Stimulated activated naive CD4-positive, alpha-beta T cell treated with Interleukin-2 at 50 U/mL for 16 hours (primary cell): ENCODE results near the gene PYROXD2.

Source experiments
- DNase-seq: peaks from one replicate; lab custom pipeline; 2025; lab: John Stamatoyannopoulos, UW

PYROXD2 gene

DNA sequence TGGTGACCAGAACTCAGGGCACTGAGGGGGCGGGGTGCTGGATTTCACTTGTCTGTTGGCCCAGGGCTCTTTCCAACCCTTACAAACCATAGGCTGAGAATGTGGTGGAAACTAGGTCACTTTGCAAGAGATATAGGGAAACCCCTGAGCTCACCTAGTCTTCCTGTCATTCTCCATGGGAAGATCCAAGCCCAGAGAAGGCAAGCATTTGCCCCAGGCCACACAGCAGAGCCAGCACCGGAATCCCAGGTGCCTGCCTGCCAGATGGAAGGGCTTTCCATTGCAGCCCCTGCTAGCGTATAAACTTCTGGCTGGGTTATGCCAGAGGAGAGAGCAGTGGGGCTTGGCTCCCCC is 427 bp downstream of the PYROXD2 start:
- DNase-seq = no peak

DNA sequence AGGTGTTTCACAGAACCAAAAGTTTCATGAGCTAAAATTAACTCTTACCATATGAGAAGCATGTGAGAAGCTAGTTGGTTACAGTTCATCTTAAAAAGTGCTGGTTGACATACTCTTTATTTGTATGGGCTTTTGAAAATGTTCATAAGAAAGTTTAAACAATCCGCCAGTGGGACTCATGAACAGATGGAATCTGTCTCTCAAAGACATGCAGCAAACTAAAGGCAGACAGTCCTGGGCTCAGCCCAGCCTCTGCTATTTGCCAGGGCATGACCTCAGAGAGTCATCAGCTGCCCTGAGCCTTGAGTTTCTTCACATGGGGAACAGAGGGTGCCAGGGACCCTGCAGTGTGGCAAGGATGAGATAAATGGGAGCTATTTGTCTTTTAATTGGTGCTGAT is 3.2 kb downstream of the PYROXD2 start:
- DNase-seq = no peak

DNA sequence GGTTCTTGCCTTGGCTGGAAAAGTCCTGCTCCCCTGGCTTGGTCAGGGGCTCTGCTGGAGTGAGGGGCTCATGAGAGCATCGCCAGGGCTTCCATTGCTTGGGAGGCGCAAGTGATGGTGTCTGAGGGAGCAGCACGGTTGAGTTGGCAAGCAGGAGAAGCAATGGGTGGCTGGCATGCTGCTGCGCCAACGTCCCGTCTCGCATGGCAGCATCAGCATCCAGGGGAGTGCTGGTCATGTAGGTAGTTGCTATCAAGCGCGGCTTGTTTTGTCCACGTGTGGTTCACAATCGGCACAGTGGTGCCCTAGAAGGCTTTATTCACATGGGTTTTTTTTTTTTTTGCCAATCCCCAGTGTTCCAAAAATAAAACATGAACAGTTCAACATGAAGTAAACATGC is 3.8 kb downstream of the PYROXD2 start:
- no peak for DNase-seq

- DNase-seq = no peak
Measured at GRCh38 chr10:98410759-98411158, 4.2 kb downstream of the PYROXD2 start.

DNA sequence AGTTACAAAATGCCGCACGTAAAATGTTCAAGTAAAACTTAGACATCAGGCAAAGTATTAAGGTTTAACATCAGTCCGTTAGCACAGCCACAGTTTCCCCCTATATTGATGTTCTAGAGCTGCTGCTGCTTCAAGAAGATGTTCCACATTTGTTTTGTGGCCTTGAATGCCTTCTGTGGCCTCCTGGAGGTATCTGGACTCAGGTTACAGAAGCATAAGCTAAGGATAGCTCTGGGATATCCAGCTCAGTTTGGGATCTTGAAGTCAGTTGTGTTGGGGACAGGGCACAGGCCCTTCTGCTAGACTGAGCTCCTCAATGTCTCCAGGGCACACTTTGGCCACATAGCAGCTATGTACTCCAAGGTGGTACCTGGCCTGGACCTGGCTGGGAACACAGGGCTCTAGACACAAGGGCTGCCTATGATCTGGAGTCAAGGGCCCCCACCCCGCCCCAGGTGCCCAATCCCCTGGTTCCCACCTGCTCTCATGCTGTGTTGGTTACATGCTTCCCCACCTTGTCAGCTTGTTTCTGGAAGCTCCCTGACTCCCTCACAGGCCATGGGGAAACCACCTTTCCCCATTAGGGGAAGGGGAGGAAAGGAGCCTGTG is 4.7 kb downstream of the PYROXD2 start:
- no peak for DNase-seq

DNA sequence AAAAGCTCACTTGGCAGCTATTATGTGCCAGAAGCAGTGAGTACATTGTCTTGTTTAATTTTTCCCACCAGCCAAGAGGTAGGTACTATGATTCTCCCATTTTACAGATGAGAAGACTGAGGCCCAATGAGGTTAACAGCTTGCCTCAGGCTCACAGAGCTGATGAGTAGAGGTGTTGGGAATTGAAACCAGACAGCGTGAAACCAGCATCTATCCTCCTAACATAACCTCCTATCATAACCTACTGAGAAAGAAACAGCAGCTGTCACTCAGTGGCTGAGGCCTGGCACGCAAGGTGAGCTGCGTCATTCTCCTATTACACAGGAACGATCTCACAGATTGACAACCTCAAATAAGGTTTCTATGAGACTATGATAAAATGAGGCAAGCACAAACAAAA is 6.2 kb downstream of the PYROXD2 start:
- no peak for DNase-seq

DNA sequence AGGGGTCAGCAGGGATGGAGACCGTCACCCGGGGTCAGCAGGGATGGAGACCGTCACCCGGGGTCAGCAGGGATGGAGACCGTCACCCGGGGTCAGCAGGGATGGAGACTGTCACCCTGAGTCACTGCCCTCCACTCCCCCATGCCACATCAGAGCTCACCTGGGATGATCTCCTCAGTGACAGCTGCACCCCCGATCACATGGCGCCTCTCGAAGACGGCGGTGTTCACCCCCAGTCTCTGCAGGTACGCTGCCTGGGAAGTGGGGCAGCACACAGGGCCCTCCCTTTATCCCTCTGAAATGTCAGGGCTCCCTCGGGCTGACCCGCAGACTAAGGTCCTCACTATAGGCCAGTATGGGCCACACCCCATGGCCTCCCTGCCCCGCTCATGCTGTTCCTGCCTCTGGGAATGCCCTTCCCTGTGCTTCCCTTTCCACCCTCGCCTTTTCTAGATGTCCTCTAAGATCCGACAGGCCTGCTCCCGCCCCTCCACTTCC is 7.2 kb downstream of the PYROXD2 start:
- DNase-seq = no peak

DNA sequence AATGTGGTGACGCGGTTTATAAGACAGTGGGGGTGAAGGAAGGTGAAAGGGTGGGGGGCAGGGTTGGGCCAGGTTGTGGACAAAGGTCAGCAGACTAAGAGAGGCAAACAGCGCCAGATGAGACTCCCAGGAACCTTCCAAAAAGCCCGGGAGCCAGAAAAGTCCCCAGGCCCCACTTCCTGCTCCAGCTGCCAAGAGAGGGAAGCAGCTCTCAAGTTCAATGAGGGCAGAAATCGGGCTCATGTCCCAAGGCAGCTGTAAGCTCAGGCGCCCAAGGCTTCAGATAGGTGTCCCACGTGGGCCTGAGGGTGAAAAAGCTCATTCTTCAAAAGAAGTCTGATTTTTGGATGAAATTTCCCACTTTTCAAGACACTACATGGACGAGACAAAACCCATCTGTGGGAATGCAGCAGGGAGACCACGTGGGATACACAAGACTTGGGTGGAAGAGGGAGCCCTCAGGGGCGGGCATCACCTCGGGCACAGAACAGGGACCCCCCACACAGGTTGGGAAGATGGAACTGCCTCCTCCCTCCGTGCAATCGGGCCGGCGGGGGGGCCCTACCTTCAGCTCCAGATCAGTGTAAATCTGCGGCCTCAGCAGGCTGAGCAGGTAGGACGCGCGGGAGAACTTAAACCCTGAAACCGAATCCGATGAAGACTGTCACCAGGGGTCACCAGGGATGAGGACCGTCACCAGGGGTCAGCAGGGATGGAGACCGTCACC is 7.8 kb downstream of the PYROXD2 start:
- no peak for DNase-seq

DNA sequence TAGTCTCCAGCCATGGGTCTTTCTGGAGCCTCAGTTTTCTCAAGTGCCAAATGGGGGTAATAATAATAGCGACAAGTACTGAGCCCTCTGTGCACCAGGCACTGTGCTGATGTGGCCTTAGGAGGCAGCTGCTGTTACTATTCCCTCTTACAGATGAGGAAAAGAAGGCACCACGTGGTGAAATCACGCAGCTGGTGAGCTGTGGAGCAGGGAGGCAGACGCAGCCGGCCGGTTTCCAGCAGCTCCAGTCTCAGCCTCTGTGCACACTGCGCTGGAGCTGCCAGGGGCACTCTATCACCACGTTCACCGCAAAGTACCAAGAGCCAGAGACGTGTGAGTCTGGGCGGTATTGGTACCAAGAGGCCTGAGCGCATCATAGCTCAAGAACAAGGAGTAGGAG is 9.6 kb downstream of the PYROXD2 start:
- no peak for DNase-seq

DNA sequence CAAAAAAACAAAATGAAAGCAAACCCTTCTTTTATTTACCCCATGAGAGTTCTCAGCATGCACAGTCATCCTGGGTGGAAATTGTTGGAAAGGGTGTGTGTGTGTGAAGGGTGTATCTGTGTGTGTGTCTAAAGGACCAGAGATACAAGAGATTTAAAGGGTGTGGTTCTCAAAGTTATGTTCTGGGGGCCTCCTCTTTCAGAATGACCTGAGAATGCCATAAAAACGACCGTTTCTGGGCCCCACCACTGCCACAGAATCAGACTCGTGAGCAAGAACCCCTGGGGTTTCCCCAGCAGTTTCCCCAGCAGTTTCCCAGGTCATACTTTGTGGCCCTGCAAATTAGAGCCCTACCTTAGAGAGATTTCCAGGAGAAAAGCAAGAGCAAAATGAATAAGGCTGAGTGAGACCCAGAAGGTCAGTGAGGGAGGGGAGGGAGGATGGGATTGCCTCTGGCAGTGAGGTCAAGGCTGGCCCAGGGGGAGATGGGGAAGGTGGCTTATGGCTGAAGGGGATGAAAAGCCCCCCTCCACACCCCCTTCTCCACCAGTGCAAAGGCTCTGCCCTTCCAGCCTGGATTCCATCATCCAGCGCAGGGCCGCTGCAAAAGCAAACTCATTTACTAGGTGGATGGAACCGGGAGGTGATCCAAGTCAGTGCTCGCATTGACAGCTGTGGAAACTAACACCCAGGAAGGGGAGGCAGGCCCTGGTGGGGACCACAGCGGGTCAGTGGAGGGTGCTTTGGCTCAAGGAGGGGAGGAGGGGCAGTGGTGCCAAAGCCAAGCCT is 10.2 kb downstream of the PYROXD2 start:
- DNase-seq = no peak

DNA sequence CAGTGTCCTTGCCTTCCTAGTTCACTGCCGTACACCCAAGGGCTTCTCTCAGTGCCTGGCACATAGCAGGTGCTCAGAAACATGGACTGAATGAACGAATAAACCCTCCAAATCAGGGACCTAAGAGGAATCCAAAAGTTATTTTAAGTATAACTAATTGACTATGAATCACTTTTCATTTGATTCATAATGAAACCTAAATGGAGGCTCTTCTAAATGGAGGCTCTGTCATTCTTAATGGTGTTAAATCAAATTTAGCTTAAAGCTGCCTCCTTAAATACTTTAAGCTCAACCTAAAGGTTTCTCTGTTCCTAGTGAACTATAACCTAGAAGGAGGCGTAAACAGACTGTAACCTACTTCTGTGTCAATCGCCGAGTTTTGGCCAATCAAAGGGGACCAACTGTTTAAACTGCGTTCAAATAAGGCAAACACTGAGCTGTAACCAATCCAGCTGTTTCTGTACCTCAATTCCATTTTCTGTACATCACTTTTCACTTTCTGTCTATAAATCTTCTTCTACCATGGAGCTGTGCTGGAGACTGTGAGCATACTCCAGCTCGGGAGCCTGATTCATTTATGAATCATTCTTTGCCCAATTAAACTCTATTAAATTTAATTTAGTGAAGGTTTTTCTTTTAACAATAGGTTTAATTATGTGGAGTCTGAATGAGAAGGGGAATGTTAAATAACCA is 11.0 kb downstream of the PYROXD2 start:
- DNase-seq = no peak

- DNase-seq = no peak
Measured at GRCh38 chr10:98402931-98403718, 11.9 kb downstream of the PYROXD2 start.

DNA sequence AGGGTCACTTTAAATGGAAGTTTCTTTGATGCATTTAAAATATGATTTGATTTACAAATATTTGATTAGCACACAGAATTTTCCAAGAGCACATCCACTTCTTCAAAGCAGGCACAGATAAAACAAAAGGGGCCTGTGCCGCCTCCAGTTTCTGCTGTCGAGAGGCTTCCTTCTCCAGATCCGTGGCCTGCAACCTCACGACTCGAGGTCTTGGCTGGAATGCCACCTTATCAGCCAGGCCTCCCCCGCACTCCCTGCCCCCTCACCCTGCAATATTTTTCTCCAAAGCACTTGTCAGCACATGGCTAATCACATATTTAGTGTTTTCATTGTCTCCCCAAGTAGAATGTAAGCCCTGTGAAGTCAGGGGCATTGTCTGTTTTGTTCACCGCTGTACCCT is 12.5 kb downstream of the PYROXD2 start:
- DNase-seq = no peak

DNA sequence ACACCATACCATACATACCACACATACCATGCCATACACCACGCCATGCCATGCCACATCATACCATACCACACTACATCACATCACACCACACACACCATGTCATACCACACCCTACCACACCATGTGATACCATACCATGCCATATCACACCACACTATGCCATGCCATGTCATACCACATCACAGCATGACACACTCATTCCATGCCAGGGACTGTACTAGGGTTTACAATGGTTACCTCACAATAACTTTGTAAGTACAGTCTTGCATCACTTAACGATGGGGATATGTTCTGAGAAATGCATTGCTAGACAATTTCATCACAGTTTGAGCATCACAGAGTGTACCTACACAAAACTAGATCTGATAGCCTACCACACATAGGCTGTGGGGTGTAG is 14.5 kb downstream of the PYROXD2 start:
- DNase-seq = no peak

GRCh38 chr10:98399784-98400183 is 15.2 kb downstream of the PYROXD2 start:
- no peak for DNase-seq

GRCh38 chr10:98397089-98397600 is 17.8 kb downstream of the PYROXD2 start:
- DNase-seq = no peak

GRCh38 chr10:98396096-98397063 is 18.6 kb downstream of the PYROXD2 start:
- DNase-seq = no peak

- no peak for DNase-seq
Measured at GRCh38 chr10:98394851-98395440, 20.0 kb downstream of the PYROXD2 start.

DNA sequence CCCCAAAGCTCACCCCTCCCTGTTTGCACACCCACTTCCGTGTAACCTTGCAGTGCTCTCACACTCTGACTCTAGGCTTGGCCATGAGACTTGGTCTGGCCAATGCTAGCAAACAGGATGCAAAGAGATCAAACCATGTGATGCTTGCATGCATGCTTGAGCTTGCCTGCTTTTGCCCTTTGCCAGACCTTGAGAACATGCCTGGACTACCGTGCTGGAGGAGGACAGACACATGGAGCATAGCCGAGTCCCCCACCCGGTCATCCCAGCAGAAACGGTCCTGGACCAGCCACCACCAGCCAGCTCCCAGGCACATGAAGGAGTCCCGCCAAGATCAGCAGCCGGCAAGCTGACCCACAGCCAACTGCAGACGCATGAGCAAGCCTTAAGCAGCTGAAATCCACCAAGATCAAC is 23.4 kb downstream of the PYROXD2 start:
- DNase-seq = no peak

GRCh38 chr10:98391065-98391464 is 23.9 kb downstream of the PYROXD2 start:
- no peak for DNase-seq
